Endothelial cell of umbilical vein (primary cell): Measurements from ENCODE around the gene CBX3. TPM values are rescaled to one million over a fixed set of nuclear protein-coding genes. Genes with fewer than 3 reads are reported as not detected.

Source experiments
- BruUV-seq: library from RNA; stranded (reverse); fragments of 400-500 nt; replicated peaks from 2 replicates; lab custom pipeline; 2021; lab: Mats Ljungman, UMichigan
- CTCF ChIA-PET: fragments of 300-600, 350-600 bp; sonication (Branson Sonifier 250); formaldehyde crosslinking; loops from one replicate; lab custom pipeline; 2021; ENCODE audit warnings: antibody characterized with exemption, inconsistent platforms; lab: Charles Lee
- POLR2A ChIA-PET: fragments of 300-600, 350-600 bp; sonication (Branson Sonifier 250); formaldehyde crosslinking; loops from one replicate; lab custom pipeline; 2021; ENCODE audit warnings: antibody characterized with exemption, inconsistent platforms; lab: Charles Lee
- DNase-seq: peaks from one replicate; pipeline ENCODE4 v3.0.0-alpha.2; 2011; ENCODE audit warnings: low read depth, low spot score
- FAIRE-seq: peaks from 2 replicates; lab custom pipeline; 2011; peaks lifted over from hg19 to GRCh38; lab: Jason Lieb, UNC
- H2AFZ ChIP-seq: 2 replicates; pipeline ENCODE4 v1.6.0; 2012; ENCODE audit warnings: low read depth, low read length, control low read depth, inconsistent platforms
- H3K27ac ChIP-seq: 2 replicates; pipeline ENCODE4 v1.5.1; 2011; ENCODE audit warnings: low read depth, mild to moderate bottlenecking, control low read depth, low read length, moderate library complexity; ENCODE audit not compliant: insufficient read depth
- H3K27me3 ChIP-seq, 2 experiments: 2 replicates each; pipeline versions ENCODE4 v1.6.0 to v1.6.1; 2011; ENCODE audit warnings: low read length in 2 of 2, mixed read lengths in 1 of 2; ENCODE audit not compliant: control insufficient read depth in 2 of 2, insufficient read depth in 2 of 2
- H3K36me3 ChIP-seq, 2 experiments: 2 replicates in 1 of 2; 3 replicates in 1 of 2; pipeline ENCODE4 v1.5.1; 2011; ENCODE audit warnings: low read length in 2 of 2, mild to moderate bottlenecking in 1 of 2, moderate library complexity in 1 of 2; ENCODE audit not compliant: control insufficient read depth in 2 of 2, insufficient read depth in 2 of 2; ENCODE audit errors: extremely low read depth in 1 of 2
- H3K4me1 ChIP-seq: 3 replicates; pipeline ENCODE4 v1.5.1; 2011; ENCODE audit warnings: mild to moderate bottlenecking, low read length; ENCODE audit not compliant: control insufficient read depth, insufficient read depth; ENCODE audit errors: extremely low read depth
- H3K4me2 ChIP-seq: 2 replicates; pipeline ENCODE4 v1.6.1; 2011; ENCODE audit warnings: low read length, control low read depth, mixed read lengths; ENCODE audit not compliant: insufficient read depth
- H3K4me3 ChIP-seq, 3 experiments: fragments of 200-600 bp in 1 of 3; sonication (generic), shearing (Covaris generic) in 1 of 3; replicated peaks in 1 of 3; 2 replicates each; pipeline ENCODE4 v1.5.1; 2011 to 2016; ENCODE audit warnings: control low read depth in 3 of 3, low read length in 3 of 3, mild to moderate bottlenecking in 2 of 3, inconsistent platforms in 1 of 3, low read depth in 1 of 3, moderate library complexity in 1 of 3; ENCODE audit not compliant: insufficient read depth in 1 of 3
- H3K79me2 ChIP-seq: 2 replicates; pipeline ENCODE4 v1.6.0; 2012; ENCODE audit warnings: low read length, inconsistent platforms; ENCODE audit not compliant: control insufficient read depth, insufficient read depth
- H3K9ac ChIP-seq: replicated peaks from 2 replicates; pipeline ENCODE3; 2011; ENCODE audit warnings: low read length, control low read depth; ENCODE audit not compliant: insufficient read depth; ENCODE audit errors: extremely low read depth
- H3K9me1 ChIP-seq: replicated peaks from 3 replicates; pipeline ENCODE4 v1.6.0; 2011; ENCODE audit warnings: mild to moderate bottlenecking, low read length; ENCODE audit not compliant: control insufficient read depth, insufficient read depth; ENCODE audit errors: extremely low read depth
- H3K9me3 ChIP-seq: replicated peaks from 2 replicates; pipeline ENCODE4 v1.5.1; 2012; ENCODE audit warnings: low read length, inconsistent platforms; ENCODE audit not compliant: control insufficient read depth, insufficient read depth
- H4K20me1 ChIP-seq: replicated peaks from 2 replicates; pipeline ENCODE3; 2011; ENCODE audit warnings: mild to moderate bottlenecking, low read length; ENCODE audit not compliant: control insufficient read depth, insufficient read depth; ENCODE audit errors: extremely low read depth
- EZH2 ChIP-seq: IDR thresholded peaks from 2 replicates; pipeline ENCODE4 v1.6.1; 2012; ENCODE audit warnings: borderline replicate concordance, low read depth, mild to moderate bottlenecking, moderate library complexity, low read length, inconsistent platforms; ENCODE audit not compliant: severe bottlenecking
- FOS ChIP-seq: IDR thresholded peaks from 2 replicates; pipeline ENCODE4 v1.6.1; 2011; ENCODE audit warnings: mild to moderate bottlenecking, low read length, moderate library complexity, borderline replicate concordance; ENCODE audit not compliant: insufficient read depth
- GATA2 ChIP-seq: IDR thresholded peaks from 2 replicates; pipeline ENCODE4 v1.7.0; 2011; ENCODE audit warnings: low read depth, mild to moderate bottlenecking, moderate library complexity, mixed read lengths, low read length; ENCODE audit not compliant: insufficient read length, insufficient read depth
- JUN ChIP-seq: IDR thresholded peaks from 2 replicates; pipeline ENCODE4 v1.6.1; 2011; ENCODE audit warnings: borderline replicate concordance, low read depth; ENCODE audit not compliant: insufficient read length, insufficient read depth
- MYC ChIP-seq: IDR thresholded peaks from one replicate; pipeline ENCODE4 v1.6.1; 2011; ENCODE audit warnings: mild to moderate bottlenecking, low read depth, low read length
- POLR2A ChIP-seq: IDR thresholded peaks from 2 replicates; pipeline ENCODE4 v1.6.1; 2012; ENCODE audit warnings: low read depth, mild to moderate bottlenecking, control low read depth, low read length
- POLR2AphosphoS5 ChIP-seq: IDR thresholded peaks from 2 replicates; pipeline ENCODE4 v1.6.1; 2012; ENCODE audit warnings: low read depth, mild to moderate bottlenecking, control low read depth, low read length, moderate library complexity; ENCODE audit not compliant: insufficient read depth
- dilution Hi-C: fragments of 300-500 bp; cut with MboI; formaldehyde crosslinking; loops from one replicate; pipeline ENCODE4 v1.15.0; 2019; ENCODE audit warnings: low sequenced_read_pairs; ENCODE audit not compliant: extremely low pct_ligation_motif_present
- intact Hi-C: fragments of 100-400 bp; cut with micrococcal nuclease; formaldehyde crosslinking; loops from one replicate; pipeline ENCODE4 v1.10.0; 2022
- polyA plus RNA-seq, 4 experiments: library from polyadenylated mRNA; depleted of rRNA in 3 of 4; stranded (reverse) in 3 of 4; unstranded in 1 of 4; fragments of >200 nt; gene quantifications; 2 replicates each; pipeline versions ENCODE4 v1.2.1 to v1.2.3, GENCODE V29; 2011 to 2012; ENCODE audit warnings: missing spikeins in 1 of 4
- total RNA-seq: library from RNA; stranded (reverse); gene quantifications from 2 replicates; pipeline ENCODE4 v1.2.3, GENCODE V29; 2021
- TF ChIP-seq, protein P1 (sequence below): IDR thresholded peaks from 2 replicates; pipeline ENCODE4 v1.6.1; 2011; ENCODE audit not compliant: insufficient read depth, insufficient read length
- TF ChIP-seq, protein P2 (sequence below), 2 donors: IDR thresholded peaks; 1 replicate in 1 of 2; 2 replicates in 1 of 2; pipeline ENCODE4 v1.5.1; 2011; ENCODE audit warnings: low read length in 2 of 2, mild to moderate bottlenecking in 2 of 2, moderate library complexity in 2 of 2, control low read depth in 1 of 2, inconsistent platforms in 1 of 2, low read depth in 1 of 2; ENCODE audit not compliant: insufficient read depth in 1 of 2; ENCODE audit errors: extremely low read depth in 1 of 2

The CBX3 gene
- total and polyA plus RNA-seq, 2 donors (not counting 3 experiments of a cell fraction or from before 2014, with no cell fraction given), result 47.5 to 200 TPM

DNA sequence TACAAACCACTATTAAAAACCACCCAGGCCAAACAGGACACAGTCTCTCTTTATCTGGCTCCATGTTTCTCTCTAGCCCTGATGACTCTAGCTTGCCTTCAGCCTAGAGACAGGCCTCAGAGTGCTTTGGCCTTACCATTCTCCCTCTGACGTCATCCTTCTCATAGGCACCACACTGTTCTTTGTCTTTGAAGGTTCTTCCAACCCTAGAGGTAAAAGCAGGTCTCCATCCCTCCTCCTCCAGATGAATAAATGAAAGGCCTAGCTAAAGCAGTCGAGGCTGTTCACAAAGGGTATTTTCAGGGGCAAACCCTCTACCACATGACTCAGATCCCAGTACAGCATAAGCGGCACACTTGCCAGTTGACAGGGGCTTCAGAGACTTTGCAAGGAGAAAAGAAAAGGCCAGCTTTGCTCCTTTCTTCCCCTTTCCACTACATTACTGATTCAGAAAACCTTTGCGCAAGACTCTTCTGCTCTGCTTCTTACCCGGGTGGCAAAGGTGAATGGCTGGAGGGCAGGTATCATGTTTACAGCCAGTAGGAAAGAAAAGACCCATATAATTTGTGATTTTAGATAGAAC is 34.8 kb upstream of the CBX3 start:
- no TSS peak for BruUV-seq
- intact Hi-C loops, result no loop called here
- H3K27me3 ChIP-seq, result no peaks in the 10 kb centered on the region
- H3K4me2 ChIP-seq, result no peak overlapping the region
- H3K27ac ChIP-seq, result no peak overlapping the region
- peaks cover 19% of the 10 kb centered on the region for H3K79me2 ChIP-seq
- no peak for DNase-seq
- ChIA-PET CTCF (interaction anchor here (1.2 to 3.0 kb wide), 4 partner anchors 15 to 83 kb away, joined by 3 to 14 read pairs (median 4); partner anchors contain the start of gene NFE2L3), POLR2A (interaction anchor here (1.1 kb wide), 1 partner anchor 10 kb away, joined by 4 read pairs; no protein-coding TSS in a partner anchor)
- no peaks in the 10 kb centered on the region for H4K20me1 ChIP-seq
- no peaks in the 10 kb centered on the region for H3K9me1 ChIP-seq
- H3K9ac ChIP-seq, result no peak overlapping the region
- FAIRE-seq, result no peak
- H3K4me1 ChIP-seq, result no peaks in the 10 kb centered on the region
- no peak overlapping the region for H2AFZ ChIP-seq
- dilution Hi-C loops, result no loop called here
- no peaks in the 10 kb centered on the region for H3K9me3 ChIP-seq
- H3K36me3 ChIP-seq, result no peaks in the 10 kb centered on the region
- no peak for TF ChIP-seq GATA2
- TF ChIP-seq, protein P1, sequence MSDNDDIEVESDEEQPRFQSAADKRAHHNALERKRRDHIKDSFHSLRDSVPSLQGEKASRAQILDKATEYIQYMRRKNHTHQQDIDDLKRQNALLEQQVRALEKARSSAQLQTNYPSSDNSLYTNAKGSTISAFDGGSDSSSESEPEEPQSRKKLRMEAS, result no peak
- no peak for TF ChIP-seq EZH2
- no peak for TF ChIP-seq JUN
- no peak for TF ChIP-seq MYC
- TF ChIP-seq, protein P2, sequence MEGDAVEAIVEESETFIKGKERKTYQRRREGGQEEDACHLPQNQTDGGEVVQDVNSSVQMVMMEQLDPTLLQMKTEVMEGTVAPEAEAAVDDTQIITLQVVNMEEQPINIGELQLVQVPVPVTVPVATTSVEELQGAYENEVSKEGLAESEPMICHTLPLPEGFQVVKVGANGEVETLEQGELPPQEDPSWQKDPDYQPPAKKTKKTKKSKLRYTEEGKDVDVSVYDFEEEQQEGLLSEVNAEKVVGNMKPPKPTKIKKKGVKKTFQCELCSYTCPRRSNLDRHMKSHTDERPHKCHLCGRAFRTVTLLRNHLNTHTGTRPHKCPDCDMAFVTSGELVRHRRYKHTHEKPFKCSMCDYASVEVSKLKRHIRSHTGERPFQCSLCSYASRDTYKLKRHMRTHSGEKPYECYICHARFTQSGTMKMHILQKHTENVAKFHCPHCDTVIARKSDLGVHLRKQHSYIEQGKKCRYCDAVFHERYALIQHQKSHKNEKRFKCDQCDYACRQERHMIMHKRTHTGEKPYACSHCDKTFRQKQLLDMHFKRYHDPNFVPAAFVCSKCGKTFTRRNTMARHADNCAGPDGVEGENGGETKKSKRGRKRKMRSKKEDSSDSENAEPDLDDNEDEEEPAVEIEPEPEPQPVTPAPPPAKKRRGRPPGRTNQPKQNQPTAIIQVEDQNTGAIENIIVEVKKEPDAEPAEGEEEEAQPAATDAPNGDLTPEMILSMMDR (IDR thresholded peaks at IDR 0.05; ENCODE audit: extremely low read depth in 1 of 2, insufficient read depth in 1 of 2, low read depth in 1 of 2, low read length in 2 of 2), result no peak
- no peak for TF ChIP-seq FOS
- TF ChIP-seq POLR2AphosphoS5, result no peak
- TF ChIP-seq POLR2A, result no peak
- H3K4me3 ChIP-seq, result no peak overlapping the region
